Activated CD4-positive, alpha-beta T cell treated with anti-CD3 and anti-CD28 coated beads for 36 hours (primary cell): ENCODE measurements around the gene CAPN13. TPM values are rescaled to one million over a fixed set of nuclear protein-coding genes. Genes with fewer than 3 reads are reported as not detected.

Experiments
- ATAC-seq: fragments of 200-7000 bp; cut with Tn5 transposase; one replicate; pipeline ENCODE4 v1.10.0; 2021; ENCODE audit warnings: mild to moderate bottlenecking, moderate library complexity
- CTCF ChIA-PET: fragments of 350-600 bp; sonication (Branson Sonifier 250); formaldehyde crosslinking; loops from one replicate; lab custom pipeline; 2021; ENCODE audit warnings: antibody characterized with exemption; lab: Charles Lee
- POLR2A ChIA-PET: fragments of 350-600 bp; sonication (Branson Sonifier 250); formaldehyde crosslinking; loops from one replicate; lab custom pipeline; 2021; ENCODE audit warnings: antibody characterized with exemption, inconsistent platforms; lab: Charles Lee
- DNase-seq: peaks from one replicate; pipeline ENCODE4 v3.0.0-alpha.2; 2020
- H3K27ac Mint-ChIP-seq: one replicate; pipeline ENCODE4 v1.8.0; 2021; ENCODE audit warnings: mixed read lengths
- H3K27me3 Mint-ChIP-seq: one replicate; pipeline ENCODE4 v1.8.0; 2021; ENCODE audit warnings: mixed read lengths
- H3K36me3 Mint-ChIP-seq: one replicate; pipeline ENCODE4 v1.8.0; 2021; ENCODE audit warnings: low read depth, mixed read lengths
- H3K4me1 Mint-ChIP-seq: one replicate; pipeline ENCODE4 v1.8.0; 2021; ENCODE audit warnings: mixed read lengths
- H3K4me3 Mint-ChIP-seq: one replicate; pipeline ENCODE4 v1.8.0; 2021; ENCODE audit warnings: mild to moderate bottlenecking, moderate library complexity, mixed read lengths
- H3K9me3 Mint-ChIP-seq: one replicate; pipeline ENCODE4 v1.8.0; 2021; ENCODE audit warnings: low read depth, mixed read lengths
- intact Hi-C, 2 experiments: fragments of 100-400 bp; cut with DNase I in 1 of 2; cut with micrococcal nuclease in 1 of 2; formaldehyde crosslinking; loops; one replicate each; pipeline versions ENCODE4 v1.14.2 to v1.15.1; 2022 to 2024; cut with DNase I, micrococcal nuclease
- total RNA-seq, 2 experiments: library from RNA; stranded (reverse); gene quantifications; one replicate each; pipeline ENCODE4 v1.2.3, GENCODE V29; 2021

The CAPN13 gene
- total RNA-seq, 2 experiments from 2014 or later, result not detected

- no peaks in the 10 kb centered on the region for H3K27me3 Mint-ChIP-seq
- H3K27ac Mint-ChIP-seq, result no peak overlapping the region
- ChIA-PET POLR2A (no interaction called here), CTCF (interaction anchor here (1.0 to 6.3 kb wide), 4 partner anchors 14 to 530 kb away, joined by 3 to 79 read pairs (median 8); no protein-coding TSS in a partner anchor)
- H3K9me3 Mint-ChIP-seq, result no peaks in the 10 kb centered on the region
- ATAC-seq, result no peak
- H3K4me3 Mint-ChIP-seq, result no peak overlapping the region
- no peaks in the 10 kb centered on the region for H3K36me3 Mint-ChIP-seq
- no peak for DNase-seq
- H3K4me1 Mint-ChIP-seq, result no peaks in the 10 kb centered on the region
- intact Hi-C loops, result no loop called here
These were observed 111.5 kb downstream of the CAPN13 start for GRCh38 chr2:30695749-30696148.

- no peaks in the 10 kb centered on the region for H3K4me1 Mint-ChIP-seq
- DNase-seq (no peak), ATAC-seq (no peak)
- H3K9me3 Mint-ChIP-seq, result no peaks in the 10 kb centered on the region
- no peaks in the 10 kb centered on the region for H3K36me3 Mint-ChIP-seq
- ChIA-PET POLR2A (no interaction called here), CTCF (interaction anchor here (0.7 to 6.3 kb wide), 7 partner anchors 8 to 530 kb away, joined by 3 to 79 read pairs (median 8); no protein-coding TSS in a partner anchor)
- intact Hi-C loops, result no loop called here
- no peaks in the 10 kb centered on the region for H3K27me3 Mint-ChIP-seq
- H3K27ac Mint-ChIP-seq, result no peak overlapping the region
- no peak overlapping the region for H3K4me3 Mint-ChIP-seq
These were observed 112.8 kb downstream of the CAPN13 start for GRCh38 chr2:30694286-30695055.

DNA sequence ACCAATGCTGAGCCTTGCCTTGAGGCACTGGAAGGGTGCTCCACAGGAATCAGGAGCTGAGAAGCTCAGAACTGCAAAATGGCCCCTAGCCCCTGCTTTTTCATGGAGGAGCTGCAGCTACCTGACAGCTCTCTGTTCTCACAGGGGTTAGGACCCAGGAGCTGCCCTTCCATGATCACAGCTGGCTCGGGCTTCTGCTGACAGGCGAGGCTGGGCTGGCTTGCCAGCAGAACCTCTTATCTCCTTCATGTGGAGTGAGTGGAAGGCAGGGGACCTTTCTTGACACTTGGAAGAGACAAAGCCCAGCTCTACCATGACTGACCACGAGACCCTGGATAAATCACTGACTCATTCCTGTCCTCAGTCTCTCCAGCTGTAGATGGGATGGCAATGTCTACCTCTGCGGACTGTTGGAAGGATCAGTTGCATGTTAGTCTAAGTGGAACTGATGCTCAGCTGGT is 113.4 kb downstream of the CAPN13 start:
- H3K4me1 Mint-ChIP-seq, result no peaks in the 10 kb centered on the region
- H3K27me3 Mint-ChIP-seq, result no peaks in the 10 kb centered on the region
- no peak for ATAC-seq
- H3K36me3 Mint-ChIP-seq, result no peaks in the 10 kb centered on the region
- H3K4me3 Mint-ChIP-seq, result no peak overlapping the region
- no peak for DNase-seq
- intact Hi-C loops, result no loop called here
- ChIA-PET CTCF (interaction anchor here (0.7 to 6.3 kb wide), 8 partner anchors 9 to 529 kb away, joined by 3 to 79 read pairs (median 5); no protein-coding TSS in a partner anchor), POLR2A (no interaction called here)
- no peaks in the 10 kb centered on the region for H3K9me3 Mint-ChIP-seq
- H3K27ac Mint-ChIP-seq, result no peak overlapping the region

GRCh38 chr2:30692829-30693275 is 114.4 kb downstream of the CAPN13 start:
- ATAC-seq (no peak), DNase-seq (no peak)
- intact Hi-C loops, result no loop called here
- Mint-ChIP-seq H3K4me1 (no peaks in the 10 kb centered on the region), H3K4me3 (no peak overlapping the region), H3K9me3 (no peaks in the 10 kb centered on the region), H3K27ac (no peak overlapping the region), H3K27me3 (no peaks in the 10 kb centered on the region), H3K36me3 (no peaks in the 10 kb centered on the region)
- CTCF ChIA-PET, result interaction anchor here (0.7 to 6.3 kb wide), 7 partner anchors 9 to 528 kb away, joined by 3 to 79 read pairs (median 5); no protein-coding TSS in a partner anchor
- POLR2A ChIA-PET, result no interaction called here

- no peaks in the 10 kb centered on the region for H3K36me3 Mint-ChIP-seq
- intact Hi-C loops, result no loop called here
- no peaks in the 10 kb centered on the region for H3K27me3 Mint-ChIP-seq
- CTCF ChIA-PET, result interaction anchor here (0.7 to 6.3 kb wide), 7 partner anchors 10 to 528 kb away, joined by 3 to 79 read pairs (median 5); no protein-coding TSS in a partner anchor
- no peaks in the 10 kb centered on the region for H3K4me1 Mint-ChIP-seq
- H3K27ac Mint-ChIP-seq, result no peak overlapping the region
- H3K4me3 Mint-ChIP-seq, result no peak overlapping the region
- H3K9me3 Mint-ChIP-seq, result no peaks in the 10 kb centered on the region
- POLR2A ChIA-PET, result no interaction called here
- DNase-seq (peak; percentile 30), ATAC-seq (no peak)
These were observed 115.1 kb downstream of the CAPN13 start for GRCh38 chr2:30691948-30692828.

GRCh38 chr2:30691091-30691947 is 115.9 kb downstream of the CAPN13 start:
- CTCF ChIA-PET, result interaction anchor here (0.6 to 1.3 kb wide), 5 partner anchors 20 to 527 kb away, joined by 3 to 5 read pairs (median 3); no protein-coding TSS in a partner anchor
- Mint-ChIP-seq H3K27ac (no peak overlapping the region), H3K4me1 (no peaks in the 10 kb centered on the region), H3K36me3 (no peaks in the 10 kb centered on the region), H3K27me3 (no peaks in the 10 kb centered on the region), H3K9me3 (no peaks in the 10 kb centered on the region), H3K4me3 (no peak overlapping the region)
- ATAC-seq (no peak), DNase-seq (no peak)
- intact Hi-C loops, result no loop called here
- POLR2A ChIA-PET, result no interaction called here

GRCh38 chr2:30690126-30690561 is 117.1 kb downstream of the CAPN13 start:
- no peak overlapping the region for H3K27ac Mint-ChIP-seq
- intact Hi-C loops, result no loop called here

GRCh38 chr2:30689496-30690125 is 117.6 kb downstream of the CAPN13 start:
- ChIA-PET POLR2A (no interaction called here), CTCF (interaction anchor here (3.9 to 5.0 kb wide), 3 partner anchors 17 to 525 kb away, joined by 18 to 45 read pairs (median 22); no protein-coding TSS in a partner anchor)
- intact Hi-C loops, result no loop called here
- no peaks in the 10 kb centered on the region for H3K36me3 Mint-ChIP-seq
- no peaks in the 10 kb centered on the region for H3K27me3 Mint-ChIP-seq
- DNase-seq, result no peak
- ATAC-seq, result no peak
- no peak overlapping the region for H3K27ac Mint-ChIP-seq
- H3K4me3 Mint-ChIP-seq, result no peak overlapping the region
- no peaks in the 10 kb centered on the region for H3K4me1 Mint-ChIP-seq
- H3K9me3 Mint-ChIP-seq, result no peaks in the 10 kb centered on the region

More at GRCh38 chr2:30690126-30690561, 117.1 kb downstream of the CAPN13 start:
- H3K4me3 Mint-ChIP-seq, result no peak overlapping the region
- ATAC-seq, result no peak
- no peaks in the 10 kb centered on the region for H3K9me3 Mint-ChIP-seq
- no peaks in the 10 kb centered on the region for H3K4me1 Mint-ChIP-seq
- no peaks in the 10 kb centered on the region for H3K36me3 Mint-ChIP-seq
- CTCF ChIA-PET, result interaction anchor here (1.3 to 5.0 kb wide), 3 partner anchors 20 to 525 kb away, joined by 5 to 45 read pairs (median 22); no protein-coding TSS in a partner anchor
- no peak for DNase-seq
- H3K27me3 Mint-ChIP-seq, result no peaks in the 10 kb centered on the region
- POLR2A ChIA-PET, result no interaction called here

DNA sequence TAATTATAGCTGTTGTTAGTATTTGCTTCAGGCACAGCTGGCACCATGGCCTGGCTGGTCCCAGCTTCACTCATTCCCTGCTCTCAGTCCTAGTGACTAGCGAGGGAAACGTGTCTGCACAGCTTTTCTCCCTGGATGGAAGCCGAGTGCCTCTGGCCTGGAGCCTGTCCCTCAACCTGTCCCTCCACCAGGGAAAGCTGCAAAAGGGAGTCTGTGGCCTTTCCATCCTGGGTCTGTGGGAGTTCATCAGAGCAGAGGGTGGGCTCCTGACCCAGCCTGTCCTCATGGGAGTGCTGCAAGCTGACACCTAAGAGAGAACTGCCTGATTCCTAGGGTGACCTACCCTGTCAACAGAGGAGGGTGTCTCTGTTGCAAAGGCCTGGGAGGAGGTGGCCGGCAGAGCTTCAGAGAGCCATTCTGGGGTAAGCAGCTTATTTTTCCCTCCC is 118.3 kb downstream of the CAPN13 start:
- POLR2A ChIA-PET, result no interaction called here
- ATAC-seq (no peak), DNase-seq (no peak)
- intact Hi-C loops, result no loop called here
- Mint-ChIP-seq H3K9me3 (no peaks in the 10 kb centered on the region), H3K36me3 (no peaks in the 10 kb centered on the region), H3K27ac (no peak overlapping the region), H3K27me3 (no peaks in the 10 kb centered on the region), H3K4me3 (no peak overlapping the region), H3K4me1 (no peaks in the 10 kb centered on the region)
- CTCF ChIA-PET, result interaction anchor here (1.2 to 5.0 kb wide), 6 partner anchors 8 to 551 kb away, joined by 3 to 45 read pairs (median 11); no protein-coding TSS in a partner anchor

- no peaks in the 10 kb centered on the region for H3K36me3 Mint-ChIP-seq
- no peaks in the 10 kb centered on the region for H3K4me1 Mint-ChIP-seq
- ChIA-PET POLR2A (no interaction called here), CTCF (interaction anchor here (0.6 to 5.0 kb wide), 10 partner anchors 17 to 522 kb away, joined by 3 to 45 read pairs (median 4); no protein-coding TSS in a partner anchor)
- intact Hi-C loops, result no loop called here
- H3K9me3 Mint-ChIP-seq, result no peaks in the 10 kb centered on the region
- no peak overlapping the region for H3K4me3 Mint-ChIP-seq
- ATAC-seq (no peak), DNase-seq (no peak)
- H3K27me3 Mint-ChIP-seq, result no peaks in the 10 kb centered on the region
- H3K27ac Mint-ChIP-seq, result no peak overlapping the region
These were observed 120.6 kb downstream of the CAPN13 start for GRCh38 chr2:30686669-30687068.
